ENCODE data around the gene DSCAM. TPM values are rescaled to one million over a fixed set of nuclear protein-coding genes. Genes with fewer than 3 reads are reported as not detected.

DSCAM gene
- total and polyA plus RNA-seq, 3 donors from 2014 or later = 0.70 to 2.3 (median 2.0) TPM

GRCh38 chr21:40845441-40845995 is 1.4 kb downstream of the DSCAM start:
- H3K27me3 ChIP-seq = no peaks in the 10 kb centered on the region
- no peak overlapping the region for H3K4me3 ChIP-seq
- no peak for DNase-seq

DNA sequence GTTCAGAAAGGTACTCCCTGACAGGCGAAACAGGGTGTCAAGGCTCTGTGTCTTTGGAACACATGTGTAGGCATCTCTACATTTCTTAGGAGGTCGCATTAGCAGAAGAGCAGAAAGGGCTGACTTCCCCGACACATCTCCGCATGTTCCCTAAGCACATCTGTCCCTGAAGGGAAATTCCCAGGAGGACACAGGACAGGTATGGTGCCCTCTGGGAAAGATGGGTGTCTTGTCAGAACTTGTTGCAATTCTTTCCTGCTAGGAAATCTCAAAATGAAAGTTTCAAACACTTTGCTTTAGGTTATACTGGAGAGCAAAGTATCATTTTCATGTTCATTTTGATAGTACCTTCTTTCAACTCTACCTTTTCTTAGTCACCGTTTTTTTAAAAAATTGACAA is 2.0 kb downstream of the DSCAM start:
- no peak overlapping the region for H3K4me3 ChIP-seq
- no peaks in the 10 kb centered on the region for H3K36me3 ChIP-seq (ENCODE audit: low read depth, missing control alignments)
- H3K4me1 ChIP-seq = no peaks in the 10 kb centered on the region
- no peaks in the 10 kb centered on the region for H3K9me3 ChIP-seq
- no peaks in the 10 kb centered on the region for H3K27me3 ChIP-seq
- no peak for TF ChIP-seq POLR2A (IDR thresholded peaks at IDR 0.05)
- TF ChIP-seq, protein P1, sequence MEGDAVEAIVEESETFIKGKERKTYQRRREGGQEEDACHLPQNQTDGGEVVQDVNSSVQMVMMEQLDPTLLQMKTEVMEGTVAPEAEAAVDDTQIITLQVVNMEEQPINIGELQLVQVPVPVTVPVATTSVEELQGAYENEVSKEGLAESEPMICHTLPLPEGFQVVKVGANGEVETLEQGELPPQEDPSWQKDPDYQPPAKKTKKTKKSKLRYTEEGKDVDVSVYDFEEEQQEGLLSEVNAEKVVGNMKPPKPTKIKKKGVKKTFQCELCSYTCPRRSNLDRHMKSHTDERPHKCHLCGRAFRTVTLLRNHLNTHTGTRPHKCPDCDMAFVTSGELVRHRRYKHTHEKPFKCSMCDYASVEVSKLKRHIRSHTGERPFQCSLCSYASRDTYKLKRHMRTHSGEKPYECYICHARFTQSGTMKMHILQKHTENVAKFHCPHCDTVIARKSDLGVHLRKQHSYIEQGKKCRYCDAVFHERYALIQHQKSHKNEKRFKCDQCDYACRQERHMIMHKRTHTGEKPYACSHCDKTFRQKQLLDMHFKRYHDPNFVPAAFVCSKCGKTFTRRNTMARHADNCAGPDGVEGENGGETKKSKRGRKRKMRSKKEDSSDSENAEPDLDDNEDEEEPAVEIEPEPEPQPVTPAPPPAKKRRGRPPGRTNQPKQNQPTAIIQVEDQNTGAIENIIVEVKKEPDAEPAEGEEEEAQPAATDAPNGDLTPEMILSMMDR (IDR thresholded peaks at IDR 0.05) = no peak
- no peak overlapping the region for H3K27ac ChIP-seq
- WGBS, 2 donors = 86 to 93% methylated on average over 5 of the region's 5 CpGs
- DNase-seq = no peak
- intact Hi-C loops (cut with DNase I; ENCODE audit: low total_unique reads) = no loop called here

More at GRCh38 chr21:40845441-40845995, 1.4 kb downstream of the DSCAM start:
- TF ChIP-seq, protein P1 (IDR thresholded peaks at IDR 0.05) = no peak
- no peak for TF ChIP-seq POLR2A (IDR thresholded peaks at IDR 0.05)
- Histone ChIP-seq H3K36me3 (ENCODE audit: low read depth, missing control alignments) (no peaks in the 10 kb centered on the region), H3K9me3 (no peaks in the 10 kb centered on the region), H3K4me1 (no peaks in the 10 kb centered on the region), H3K27ac (no peak overlapping the region)
- WGBS, 2 donors = 70 to 75% methylated on average over 5 of the region's 5 CpGs
- intact Hi-C loops (cut with DNase I; ENCODE audit: low total_unique reads) = no loop called here

GRCh38 chr21:40842197-40842552 is 4.8 kb downstream of the DSCAM start:
- TF ChIP-seq, protein P1 (IDR thresholded peaks at IDR 0.05) = no peak
- TF ChIP-seq POLR2A (IDR thresholded peaks at IDR 0.05) = no peak
- WGBS, 2 donors = 37 to 47% methylated on average over 8 to 11 of the region's 11 CpGs
- DNase-seq = no peak
- no peak overlapping the region for H3K4me3 ChIP-seq
- H3K4me1 ChIP-seq = no peaks in the 10 kb centered on the region
- intact Hi-C loops (cut with DNase I; ENCODE audit: low total_unique reads) = no loop called here
- H3K27ac ChIP-seq = no peak overlapping the region
- H3K36me3 ChIP-seq (ENCODE audit: low read depth, missing control alignments) = no peaks in the 10 kb centered on the region
- H3K27me3 ChIP-seq = no peaks in the 10 kb centered on the region
- no peaks in the 10 kb centered on the region for H3K9me3 ChIP-seq

DNA sequence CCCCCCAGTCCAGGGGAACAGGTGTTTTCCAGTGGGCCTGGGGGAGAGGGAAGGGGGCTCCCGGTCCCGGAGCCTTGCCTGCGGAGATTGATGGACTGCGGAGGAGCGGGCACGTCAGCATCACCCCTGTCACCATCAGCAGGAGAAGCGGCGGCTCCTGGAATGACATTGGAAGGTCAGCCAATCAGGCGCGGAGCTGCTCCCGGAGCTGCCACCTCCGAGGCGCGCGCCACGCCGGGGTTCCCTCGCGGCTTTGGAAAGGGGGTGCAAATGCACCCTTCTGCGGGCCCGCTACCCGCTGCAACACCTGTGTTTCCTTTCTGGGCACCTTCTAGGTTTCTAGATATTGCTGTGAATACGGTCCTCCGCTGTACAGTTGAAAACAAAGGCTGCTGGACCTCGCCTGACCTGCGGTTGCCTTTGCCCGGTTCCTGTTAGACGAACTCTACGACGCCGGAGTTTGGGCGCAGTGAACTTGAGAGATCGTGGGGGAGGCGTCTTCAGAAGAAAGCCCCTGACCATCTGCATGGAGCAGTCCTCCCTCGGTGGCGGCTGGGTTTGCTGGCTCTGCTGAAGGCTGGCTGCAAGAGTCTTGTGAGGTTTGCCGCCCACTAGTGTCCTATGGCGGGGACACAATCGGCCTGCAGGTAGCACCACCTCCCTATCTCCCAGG is 5.3 kb downstream of the DSCAM start:
- H3K27ac ChIP-seq = no peak overlapping the region
- H3K27me3 ChIP-seq = no peaks in the 10 kb centered on the region
- DNase-seq = peak; percentile 84
- H3K36me3 ChIP-seq (ENCODE audit: low read depth, missing control alignments) = no peaks in the 10 kb centered on the region
- H3K9me3 ChIP-seq = no peaks in the 10 kb centered on the region
- 0% methylated on average over 6 to 39 of the region's 39 CpGs for WGBS, 2 donors
- intact Hi-C loops (cut with DNase I; ENCODE audit: low total_unique reads) = no loop called here
- H3K4me3 ChIP-seq = peak overlapping the region in 1 of 2 donors; percentile 43
- no peak for TF ChIP-seq POLR2A (IDR thresholded peaks at IDR 0.05)
- TF ChIP-seq, protein P1 (IDR thresholded peaks at IDR 0.05) = peak; percentile 7 to 40 (median 33)
- no peaks in the 10 kb centered on the region for H3K4me1 ChIP-seq
